ENCODE results near the gene TNKS1BP1. TPM values are rescaled to one million over a fixed set of nuclear protein-coding genes. Genes with fewer than 3 reads are reported as not detected.

The TNKS1BP1 gene
- total RNA-seq, 4 donors from 2014 or later = 62.0 to 193 (median 85.7) TPM

DNA sequence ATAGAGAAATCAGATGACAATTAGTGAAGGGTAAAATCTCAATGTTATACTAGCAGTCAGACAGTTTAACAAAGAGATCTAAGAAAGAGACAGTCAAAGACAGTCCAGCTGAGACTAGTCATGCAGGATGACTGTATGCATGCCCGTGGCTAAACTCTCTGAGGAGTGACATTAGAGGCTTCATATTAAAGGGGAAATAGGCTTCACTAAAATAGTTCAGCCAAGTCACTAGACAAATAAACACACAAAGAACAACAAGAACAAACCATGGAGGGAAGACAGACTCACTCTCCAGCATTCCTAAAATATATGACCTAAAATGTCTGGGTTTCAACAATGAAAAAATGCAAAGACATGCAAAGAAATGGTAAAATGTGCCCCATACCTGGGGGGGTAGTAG is 69.1 kb downstream of the TNKS1BP1 start:
- TF ChIP-seq, protein P1, sequence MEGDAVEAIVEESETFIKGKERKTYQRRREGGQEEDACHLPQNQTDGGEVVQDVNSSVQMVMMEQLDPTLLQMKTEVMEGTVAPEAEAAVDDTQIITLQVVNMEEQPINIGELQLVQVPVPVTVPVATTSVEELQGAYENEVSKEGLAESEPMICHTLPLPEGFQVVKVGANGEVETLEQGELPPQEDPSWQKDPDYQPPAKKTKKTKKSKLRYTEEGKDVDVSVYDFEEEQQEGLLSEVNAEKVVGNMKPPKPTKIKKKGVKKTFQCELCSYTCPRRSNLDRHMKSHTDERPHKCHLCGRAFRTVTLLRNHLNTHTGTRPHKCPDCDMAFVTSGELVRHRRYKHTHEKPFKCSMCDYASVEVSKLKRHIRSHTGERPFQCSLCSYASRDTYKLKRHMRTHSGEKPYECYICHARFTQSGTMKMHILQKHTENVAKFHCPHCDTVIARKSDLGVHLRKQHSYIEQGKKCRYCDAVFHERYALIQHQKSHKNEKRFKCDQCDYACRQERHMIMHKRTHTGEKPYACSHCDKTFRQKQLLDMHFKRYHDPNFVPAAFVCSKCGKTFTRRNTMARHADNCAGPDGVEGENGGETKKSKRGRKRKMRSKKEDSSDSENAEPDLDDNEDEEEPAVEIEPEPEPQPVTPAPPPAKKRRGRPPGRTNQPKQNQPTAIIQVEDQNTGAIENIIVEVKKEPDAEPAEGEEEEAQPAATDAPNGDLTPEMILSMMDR (IDR thresholded peaks at IDR 0.05; ENCODE audit: low read depth) = no peak

DNA sequence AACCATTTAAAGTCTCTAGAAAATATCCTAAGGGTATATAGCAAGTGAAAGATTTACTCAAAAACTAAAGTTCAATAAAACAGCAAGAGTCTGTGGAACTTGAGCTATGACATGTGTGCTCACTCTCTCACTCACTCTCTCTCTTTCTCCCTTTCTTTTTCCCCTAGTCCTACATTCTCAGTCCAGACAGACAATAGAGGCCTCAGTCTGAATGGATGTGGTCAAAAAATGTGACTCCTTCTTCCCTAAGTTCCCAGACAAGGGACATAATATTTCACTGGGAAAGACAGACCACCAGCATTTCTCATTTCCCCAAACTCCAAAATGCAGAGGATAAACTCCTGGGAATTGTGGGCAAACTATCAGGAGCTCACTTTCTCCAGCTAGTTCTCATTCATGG is 70.1 kb downstream of the TNKS1BP1 start:
- TF ChIP-seq, protein P1 (IDR thresholded peaks at IDR 0.05; ENCODE audit: low read depth) = no peak

DNA sequence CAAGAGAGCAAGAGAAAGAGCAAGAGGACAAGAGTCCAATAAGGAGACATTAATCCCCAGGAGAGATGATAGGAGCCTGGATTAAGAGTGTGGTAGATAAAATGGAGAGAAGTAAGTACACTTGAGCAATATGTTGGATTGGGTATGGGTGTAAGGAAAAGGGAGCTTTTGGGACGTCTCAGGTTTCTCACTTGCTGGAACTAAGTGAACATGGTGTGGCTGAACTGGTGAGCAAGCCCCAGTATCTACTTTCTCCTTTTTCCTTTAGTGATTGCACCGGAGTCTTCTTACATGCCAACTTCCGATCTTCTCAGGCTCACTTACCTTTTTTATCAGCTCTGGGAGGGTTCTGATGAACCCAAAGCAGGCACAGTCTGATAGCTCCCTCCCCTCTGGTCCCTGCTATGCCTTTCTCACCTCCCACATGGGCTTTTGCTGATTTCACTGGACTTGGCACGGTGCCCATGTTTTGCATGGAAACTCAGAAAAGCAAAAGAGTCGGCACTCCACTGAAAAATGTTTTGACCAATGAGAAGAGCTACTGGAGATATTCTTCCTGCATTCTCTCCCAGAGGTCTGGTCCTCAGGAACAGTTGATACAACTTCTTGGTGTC is 73.2 kb downstream of the TNKS1BP1 start:
- TF ChIP-seq, protein P1 (IDR thresholded peaks at IDR 0.05; ENCODE audit: low read depth) = no peak

DNA sequence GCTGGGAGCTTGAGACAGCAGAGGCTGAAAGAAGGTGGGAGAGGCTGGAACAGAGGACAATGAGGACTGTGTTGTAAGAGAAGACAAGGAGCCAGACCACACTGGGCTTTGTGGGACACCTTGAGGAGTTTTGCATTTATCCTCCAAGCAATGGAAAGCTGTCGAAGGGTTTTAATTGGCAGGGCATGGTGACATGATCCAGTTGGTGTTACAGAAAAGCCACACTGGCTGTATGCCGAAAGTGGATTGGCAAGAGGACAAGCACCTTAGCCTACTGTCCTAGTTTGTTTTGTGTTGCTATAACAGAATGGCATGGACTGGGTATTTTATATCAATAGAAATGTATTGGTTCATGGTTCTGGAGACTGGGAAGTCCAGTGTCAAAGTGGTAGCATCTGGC is 73.7 kb downstream of the TNKS1BP1 start:
- TF ChIP-seq, protein P1 (IDR thresholded peaks at IDR 0.05; ENCODE audit: low read depth) = no peak

Other genes with a start within 250 kb of the TNKS1BP1 start
- gene LRRC55, start 143.0 kb downstream of the TNKS1BP1 start, total RNA-seq = not detected
- 1 to 10 TPM in 3 of 4 donors, under 1 TPM in 1; 0.82 to 1.7 (median 1.1) TPM for gene APLNR, start 87.7 kb downstream of the TNKS1BP1 start, total RNA-seq
- gene SSRP1, start 10.9 kb upstream of the TNKS1BP1 start, total RNA-seq = 10 to 100 TPM; 41.3 to 78.7 (median 56.5) TPM
- under 1 TPM in 1 of 4 donors, not detected in 3; 0.34 TPM for gene P2RX3, start 13.4 kb upstream of the TNKS1BP1 start, total RNA-seq
- gene PRG3, start 56.2 kb upstream of the TNKS1BP1 start, total RNA-seq = not detected
- 1 to 10 TPM in 1 of 4 donors, not detected in 3; 1.0 TPM for gene PRG2, start 65.7 kb upstream of the TNKS1BP1 start, total RNA-seq
- 100 to 1,000 TPM in 1 of 4 donors, 10 to 100 TPM in 3; 50.1 to 108 (median 80.2) TPM for gene SLC43A3, start 102.2 kb upstream of the TNKS1BP1 start, total RNA-seq
- gene RTN4RL2, start 135.6 kb upstream of the TNKS1BP1 start, total RNA-seq = under 1 TPM in 3 of 4 donors, not detected in 1; 0.38 to 0.82 (median 0.68) TPM
- 10 to 100 TPM in 3 of 4 donors, 1 to 10 TPM in 1; 9.8 to 25.1 (median 18.3) TPM for gene SLC43A1, start 190.8 kb upstream of the TNKS1BP1 start, total RNA-seq
- 10 to 100 TPM; 34.4 to 47.6 (median 36.7) TPM for gene TIMM10, start 205.8 kb upstream of the TNKS1BP1 start, total RNA-seq
- not detected for gene SMTNL1, start 212.6 kb upstream of the TNKS1BP1 start, total RNA-seq
- gene UBE2L6, start 242.7 kb upstream of the TNKS1BP1 start, total RNA-seq = 10 to 100 TPM; 21.8 to 60.7 (median 33.6) TPM

Measured in subcutaneous adipose tissue (tissue), 4 donors.